Daoy (cell line): ENCODE measurements around the gene KCNH1. TPM values are rescaled to one million over a fixed set of nuclear protein-coding genes. Genes with fewer than 3 reads are reported as not detected.

Experiments
- DNase-seq: peaks from one replicate; pipeline ENCODE4 v3.0.0-alpha.2; 2015; ENCODE audit warnings: low read depth
- total RNA-seq: library from RNA; depleted of rRNA; stranded (reverse); fragments of >200 nt; shearing (Covaris generic); gene quantifications from 2 replicates; pipeline ENCODE4 v1.2.3, GENCODE V29; 2014

Gene KCNH1
- total RNA-seq, 1 experiment from 2014 or later = 2.9 TPM

GRCh38 chr1:210800756-210801155 is 333.2 kb downstream of the KCNH1 start:
- no peak for DNase-seq

DNA sequence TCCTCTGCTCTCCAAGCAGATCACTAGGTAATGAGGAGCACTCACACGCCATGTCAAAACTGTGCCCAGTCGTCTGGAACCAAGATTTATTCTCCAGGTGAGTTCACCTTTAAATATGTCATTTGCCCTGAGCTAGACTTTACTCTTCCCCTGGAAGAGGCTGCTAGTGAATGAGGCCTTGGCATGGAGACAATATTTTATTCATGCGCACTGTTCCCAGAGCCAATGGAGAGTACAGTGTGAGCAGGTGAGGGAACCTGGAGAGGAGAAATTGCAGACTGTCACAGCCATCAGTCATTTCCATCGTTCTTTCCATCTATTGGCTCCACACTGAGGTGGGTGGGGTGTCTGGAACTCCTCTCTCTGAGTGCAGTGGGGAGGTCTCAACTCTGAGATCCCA is 333.6 kb downstream of the KCNH1 start:
- DNase-seq = no peak

- no peak for DNase-seq
Observed at GRCh38 chr1:210797422-210797821, 336.5 kb downstream of the KCNH1 start.

- no peak for DNase-seq
Observed at GRCh38 chr1:210796421-210796820, 337.5 kb downstream of the KCNH1 start.

- no peak for DNase-seq
Observed at GRCh38 chr1:210794445-210794844, 339.5 kb downstream of the KCNH1 start.

DNA sequence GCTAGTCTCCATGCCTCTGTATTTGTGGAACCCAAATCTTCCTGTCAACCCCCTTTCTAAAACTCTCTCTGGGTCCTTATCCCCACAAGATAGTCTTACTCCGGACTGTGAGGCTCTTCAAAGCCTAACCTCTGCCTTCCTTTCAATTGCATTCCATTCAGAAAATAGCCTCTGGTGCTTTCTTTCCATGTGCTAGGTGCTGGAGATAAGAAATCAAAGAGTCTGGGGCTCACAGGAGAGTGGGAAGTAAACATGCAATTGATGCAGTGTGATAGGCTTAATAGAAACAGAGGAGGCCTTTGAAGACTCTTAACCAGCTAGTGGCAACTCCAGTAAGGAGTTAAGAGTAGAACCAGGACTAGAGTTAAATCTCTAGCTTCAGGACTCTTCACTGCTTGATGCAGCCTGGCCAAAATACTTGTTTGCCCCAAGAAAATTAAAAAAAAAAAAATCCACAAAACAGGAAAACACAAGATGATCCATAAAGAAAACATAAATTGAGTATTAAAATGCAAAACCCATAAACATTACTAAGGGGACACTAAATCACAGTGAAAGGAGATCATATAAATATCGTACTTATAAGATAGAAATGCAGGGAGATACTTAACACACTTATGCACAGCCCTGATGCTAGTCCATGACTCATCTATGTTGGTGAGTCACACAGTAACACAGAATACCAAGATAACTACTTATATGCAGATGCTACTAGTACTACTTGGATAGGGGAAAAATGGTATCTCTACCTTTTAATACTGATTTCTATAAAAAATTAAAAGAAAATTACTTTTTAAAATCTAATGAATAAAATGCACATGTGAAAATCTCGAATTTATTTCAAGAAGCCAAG is 341.5 kb downstream of the KCNH1 start:
- DNase-seq = peak; percentile 85

DNA sequence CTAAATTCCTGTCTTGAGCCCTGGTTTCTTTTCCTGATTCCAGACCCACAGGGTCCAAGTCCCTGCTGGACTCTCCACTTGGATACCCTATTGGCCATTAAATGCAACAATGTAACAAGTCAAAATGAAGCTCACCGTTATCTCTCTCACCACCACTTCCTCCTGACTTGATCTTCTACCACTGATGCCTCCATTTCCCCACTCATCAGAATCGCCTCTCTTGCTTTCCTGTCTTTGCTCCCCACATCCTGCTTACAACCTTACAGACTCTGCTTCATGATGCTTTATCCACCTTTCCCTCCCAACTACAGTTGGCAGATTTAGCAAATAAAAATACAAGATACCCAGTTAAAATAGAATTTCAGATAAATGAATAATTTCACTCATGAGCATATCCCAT is 343.8 kb downstream of the KCNH1 start:
- no peak for DNase-seq

- no peak for DNase-seq
Observed at GRCh38 chr1:210787800-210788199, 346.1 kb downstream of the KCNH1 start.

- DNase-seq = no peak
Observed at GRCh38 chr1:210786546-210786945, 347.4 kb downstream of the KCNH1 start.

GRCh38 chr1:210783925-210784324 is 350.0 kb downstream of the KCNH1 start:
- no peak for DNase-seq

DNA sequence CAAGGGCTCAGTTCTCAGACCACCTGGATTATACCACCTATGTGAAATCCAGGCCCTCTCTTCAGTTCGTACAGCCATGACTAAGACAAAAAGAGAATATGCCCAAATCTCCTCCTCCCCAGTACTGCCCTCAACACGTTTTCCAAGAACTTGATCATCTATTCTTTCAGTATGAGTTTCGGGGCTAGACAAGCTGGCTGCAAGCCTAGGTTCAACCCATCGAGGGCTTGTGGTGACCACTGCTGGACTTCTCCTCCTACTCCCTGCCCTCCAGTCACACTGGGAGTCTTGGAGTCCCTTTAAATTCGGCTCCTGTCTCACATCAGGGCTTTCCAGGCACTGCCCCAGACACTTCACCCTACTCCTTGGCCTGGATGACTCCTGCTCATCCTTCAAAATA is 352.3 kb downstream of the KCNH1 start:
- no peak for DNase-seq

DNA sequence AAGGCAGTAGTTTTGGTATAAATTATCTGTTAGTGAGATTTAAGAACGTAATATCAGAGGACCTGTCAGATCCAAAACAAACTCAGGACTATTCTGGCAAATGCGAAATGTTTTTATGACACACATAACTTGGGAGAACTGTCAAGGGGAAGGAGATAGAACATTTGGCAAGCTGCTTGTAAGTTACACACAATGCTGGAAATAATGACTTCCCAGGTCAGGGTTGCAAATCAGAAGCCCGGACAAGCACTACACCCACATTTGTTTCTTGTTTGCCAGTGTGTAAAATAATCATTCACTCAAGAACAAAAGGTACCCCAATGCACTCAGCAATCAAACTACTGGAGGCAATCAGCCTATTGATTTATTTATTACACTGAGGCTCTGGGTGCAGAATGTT is 354.7 kb downstream of the KCNH1 start:
- no peak for DNase-seq

DNA sequence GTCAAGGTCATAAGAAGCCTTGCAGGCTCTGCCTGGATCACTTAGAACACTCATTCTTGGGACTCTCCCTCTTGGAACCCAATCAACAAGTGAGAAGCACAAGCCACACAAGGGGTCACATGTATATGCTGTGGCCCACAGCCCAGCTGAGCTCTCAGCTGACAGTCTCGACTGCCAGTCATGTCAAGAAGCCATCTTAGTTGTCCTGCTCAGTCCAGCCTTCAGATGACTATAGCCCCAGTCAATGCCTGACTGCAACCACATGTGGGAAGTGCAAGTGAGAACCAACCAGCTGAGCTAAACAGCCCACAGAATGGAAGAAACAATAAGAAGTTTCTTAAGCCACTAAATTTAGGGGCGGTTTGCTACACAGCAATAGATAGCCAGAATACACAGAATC is 356.0 kb downstream of the KCNH1 start:
- no peak for DNase-seq

DNA sequence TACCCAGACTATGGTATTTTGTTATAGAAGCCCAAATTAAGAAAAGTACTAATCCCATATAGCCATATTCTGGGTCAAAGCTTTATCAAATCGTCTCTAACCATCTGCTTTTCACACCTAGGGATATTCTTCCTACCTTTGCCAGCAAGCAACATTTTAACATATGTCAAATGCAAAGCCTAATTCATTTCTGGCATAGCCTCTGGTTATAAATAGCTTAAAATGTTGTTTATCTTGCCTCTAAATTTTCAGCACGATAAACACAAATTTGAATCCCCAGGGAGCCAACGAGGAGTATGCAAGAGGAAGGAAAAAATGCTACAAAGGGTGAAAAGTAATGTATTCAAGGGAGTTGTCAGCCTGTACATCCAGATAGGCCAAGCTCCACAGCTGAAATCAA is 357.2 kb downstream of the KCNH1 start:
- DNase-seq = no peak

DNA sequence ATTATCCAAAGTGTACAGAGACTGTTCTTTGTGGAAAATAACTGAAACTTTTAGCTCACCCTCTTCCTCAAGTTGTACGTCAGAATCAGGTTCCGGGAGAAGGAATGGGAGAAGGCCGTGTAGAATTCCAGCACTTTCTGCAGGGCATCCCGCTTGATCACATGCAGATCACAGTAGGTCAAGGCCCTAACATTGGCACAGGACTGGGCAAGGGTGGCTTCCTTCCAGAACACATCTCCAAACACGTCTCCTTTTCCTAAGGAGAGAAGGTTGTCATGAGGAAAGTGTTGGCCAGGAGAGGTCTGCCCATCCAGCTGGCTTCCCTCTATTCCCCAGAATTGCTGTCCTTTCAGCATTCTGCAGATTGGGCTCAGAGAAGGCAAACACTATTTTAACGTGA is 358.7 kb downstream of the KCNH1 start:
- no peak for DNase-seq

DNA sequence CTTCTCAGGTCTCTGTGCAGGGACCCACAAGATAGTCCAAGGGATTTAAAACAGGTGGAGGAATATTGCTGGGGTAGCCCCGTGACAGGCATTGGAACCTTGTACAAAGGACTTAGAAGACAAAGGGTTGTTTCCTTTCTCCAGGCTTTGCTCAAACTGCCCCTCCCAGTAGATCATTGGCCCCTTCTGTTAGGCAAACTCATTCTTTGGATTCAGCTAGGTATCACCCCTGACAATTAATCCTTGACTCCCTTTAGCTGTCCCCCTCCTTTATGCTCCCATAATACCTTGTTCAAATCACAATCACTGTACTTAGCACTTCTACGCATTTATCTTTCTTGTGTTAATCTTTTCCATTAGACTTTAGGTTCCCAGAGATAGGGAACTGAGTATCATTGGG is 360.5 kb downstream of the KCNH1 start:
- DNase-seq = no peak

- no peak for DNase-seq
Observed at GRCh38 chr1:210771131-210771530, 362.8 kb downstream of the KCNH1 start.

- DNase-seq = no peak
Observed at GRCh38 chr1:210770396-210770984, 363.5 kb downstream of the KCNH1 start.

DNA sequence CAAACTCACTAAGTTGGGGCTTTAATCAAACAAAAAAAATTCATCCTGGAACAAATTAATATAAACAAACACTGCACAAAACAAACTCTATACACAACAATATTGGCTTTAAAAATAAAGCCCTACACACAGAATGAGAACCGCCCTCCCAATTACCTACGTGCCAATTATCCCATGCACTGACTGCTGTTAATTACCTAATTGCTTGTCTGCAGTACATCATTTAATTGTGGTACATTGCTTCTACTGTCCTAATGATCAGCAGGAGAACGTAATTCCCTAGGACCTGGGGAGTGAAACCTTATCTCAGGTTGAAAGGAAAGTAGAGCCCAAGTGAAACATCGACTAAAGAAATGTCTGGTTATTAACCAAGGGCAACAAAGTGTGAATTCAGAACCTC is 364.5 kb downstream of the KCNH1 start:
- DNase-seq = no peak

GRCh38 chr1:210764536-210764935 is 369.4 kb downstream of the KCNH1 start:
- no peak for DNase-seq

DNA sequence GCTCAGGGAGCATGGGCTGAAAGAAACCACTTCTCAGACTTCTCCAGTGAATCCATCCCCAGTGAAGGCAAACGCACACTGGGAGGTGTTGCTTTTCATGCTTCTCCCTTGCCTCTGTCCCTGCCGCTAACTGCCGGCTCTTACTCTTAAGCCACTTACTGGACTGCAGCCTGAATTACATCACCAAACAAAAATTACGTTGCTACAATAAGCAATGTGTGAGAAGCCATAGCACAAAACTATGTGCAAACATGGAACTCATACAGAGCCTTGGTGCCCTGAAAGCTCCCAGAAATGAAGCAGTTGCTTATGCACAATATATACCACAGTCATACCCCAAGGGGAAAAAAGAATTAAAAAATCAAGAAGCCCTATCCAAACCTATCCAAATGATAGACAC is 375.2 kb downstream of the KCNH1 start:
- DNase-seq = no peak

GRCh38 chr1:210758261-210758660 is 375.7 kb downstream of the KCNH1 start:
- DNase-seq = no peak

GRCh38 chr1:210757677-210758076 is 376.3 kb downstream of the KCNH1 start:
- DNase-seq = no peak
